Activated naive CD4-positive, alpha-beta T cell treated with Interleukin-2 at 50 U/mL for 16 hours (primary cell): Measurements from ENCODE around the gene MCTP1.

Source experiments
- DNase-seq: peaks from one replicate; pipeline ENCODE4 v3.0.0-alpha.2; 2020

MCTP1 gene

GRCh38 chr5:95284572-95285408 lies at the start of gene MCTP1:
Gene MCTP1, minus strand, starts transcription at chr5:95285094.
- DNase-seq, result no peak

- no peak for DNase-seq
Measured at GRCh38 chr5:95332158-95332557, 47.3 kb upstream of the MCTP1 start.

DNA sequence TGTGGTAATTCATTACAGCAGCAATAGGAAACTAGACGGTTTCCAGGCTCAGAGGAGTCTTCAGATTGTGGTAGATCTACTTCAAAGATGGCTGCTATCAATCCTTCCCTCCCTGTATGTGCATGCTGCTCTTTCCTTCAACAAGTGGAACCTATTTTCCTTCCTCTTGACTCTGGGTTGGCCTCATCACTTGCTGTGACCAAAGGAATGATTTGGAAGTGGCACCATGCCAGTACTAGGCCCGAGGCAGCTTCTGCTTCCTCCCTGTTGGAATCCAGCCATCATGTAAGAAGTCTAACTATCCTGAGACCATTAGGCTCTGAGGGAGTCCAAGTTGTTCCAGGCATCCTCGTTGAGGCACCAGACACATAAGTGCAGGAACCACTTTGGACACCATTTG lies 46.5 kb upstream of the MCTP1 start:
- DNase-seq, result no peak

DNA sequence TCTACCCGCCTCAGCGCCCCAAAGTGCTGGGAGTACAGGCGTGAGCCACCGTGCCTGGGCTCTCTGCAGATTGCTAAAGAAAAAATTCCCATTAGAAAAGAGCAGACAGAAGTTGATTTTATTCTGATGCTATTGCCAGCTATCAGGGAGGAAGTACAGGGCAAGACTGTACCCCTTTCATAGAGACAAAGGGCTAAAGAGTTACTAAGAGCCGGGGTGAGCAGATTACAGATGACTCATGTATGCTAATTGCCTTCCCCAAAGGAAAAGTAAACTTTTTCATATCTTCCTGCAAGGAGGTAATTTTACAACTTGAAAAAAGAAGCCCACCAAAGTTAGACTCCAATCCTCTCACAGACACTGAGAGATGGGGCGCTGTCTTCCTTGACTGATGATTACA lies 42.3 kb upstream of the MCTP1 start:
- no peak for DNase-seq

DNA sequence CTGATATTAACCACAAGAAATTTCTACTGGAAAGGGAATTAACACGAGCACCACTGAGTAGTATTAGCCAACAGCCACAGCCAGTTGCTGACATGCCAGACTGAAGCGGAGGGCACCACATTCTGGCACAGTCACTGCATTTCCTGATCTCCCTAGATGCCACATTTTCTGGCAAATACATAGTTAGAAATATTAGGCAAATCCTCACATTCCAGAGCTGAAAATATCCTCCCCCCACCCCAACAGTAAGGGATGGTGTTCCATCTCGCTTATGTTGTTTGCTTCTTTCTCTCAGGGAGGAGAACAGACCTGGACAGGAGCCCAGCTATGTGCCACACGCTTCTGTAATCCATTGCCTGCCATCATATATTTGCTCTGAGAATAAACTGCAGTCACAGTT lies 32.8 kb upstream of the MCTP1 start:
- no peak for DNase-seq

DNA sequence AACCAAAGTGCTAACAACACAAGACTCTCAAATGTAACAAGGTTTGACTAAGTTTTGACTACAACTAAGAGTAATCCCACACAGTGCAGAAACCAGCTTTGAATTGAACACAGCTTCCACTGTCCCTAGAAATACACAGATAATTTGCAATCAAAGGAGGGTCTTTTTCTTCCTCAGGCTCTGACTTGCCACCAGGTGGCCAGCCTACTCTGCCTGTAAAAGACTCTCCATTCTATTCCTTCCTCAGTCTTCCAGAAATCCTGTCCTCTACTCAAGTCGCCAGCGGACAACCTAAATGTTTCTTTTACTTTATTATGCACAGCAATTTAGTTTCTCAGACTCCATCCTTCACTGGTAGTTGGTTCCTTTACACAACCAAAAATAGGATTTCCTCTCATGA lies 32.2 kb upstream of the MCTP1 start:
- DNase-seq, result no peak

DNA sequence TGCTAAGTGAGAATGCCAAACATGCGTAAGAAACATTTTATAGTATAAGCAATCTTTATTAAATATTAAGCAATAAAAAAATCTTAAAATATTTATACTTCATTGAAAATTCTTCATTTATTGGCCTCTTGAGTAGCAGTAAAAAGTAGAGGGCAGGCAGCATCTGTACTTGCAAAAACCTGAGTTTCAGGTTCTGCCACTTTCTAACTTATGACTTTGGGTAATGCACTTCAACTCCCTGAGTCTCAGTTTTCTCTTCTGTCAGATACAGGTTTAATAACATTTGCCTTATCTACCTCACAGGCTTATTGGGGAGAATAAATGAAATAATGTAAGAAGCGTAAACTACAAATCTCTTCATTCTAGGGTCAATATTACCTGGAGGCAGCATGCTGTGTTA lies 19.8 kb upstream of the MCTP1 start:
- DNase-seq, result no peak

GRCh38 chr5:95298651-95299050 lies 13.8 kb upstream of the MCTP1 start:
- no peak for DNase-seq

DNA sequence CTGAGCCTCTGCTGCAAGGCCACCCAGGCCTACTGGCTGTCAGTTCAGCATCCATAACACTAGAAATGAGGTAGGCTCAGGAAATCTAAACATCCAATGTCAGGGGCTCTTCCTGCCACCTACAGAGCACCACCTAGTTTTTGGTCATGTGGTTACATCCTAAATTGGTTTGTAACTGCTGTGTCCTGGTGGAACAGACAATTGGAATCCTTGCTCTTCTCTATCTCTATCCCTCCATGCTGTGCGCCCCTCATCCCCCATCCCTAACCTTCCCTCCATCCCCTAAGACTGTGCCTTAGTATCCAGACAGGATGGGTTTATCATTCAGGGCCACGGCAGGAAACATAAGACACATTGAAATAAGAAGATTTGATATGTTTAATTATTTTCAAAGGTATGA lies 11.4 kb upstream of the MCTP1 start:
- no peak for DNase-seq

GRCh38 chr5:95285409-95285755 lies 488 bp upstream of the MCTP1 start:
- DNase-seq, result no peak

GRCh38 chr5:95283761-95284571 lies 928 bp downstream of the MCTP1 start:
- DNase-seq, result no peak

- no peak for DNase-seq
Measured at GRCh38 chr5:95283022-95283615, 1.8 kb downstream of the MCTP1 start.

- DNase-seq, result no peak
Measured at GRCh38 chr5:95281226-95281625, 3.7 kb downstream of the MCTP1 start.

GRCh38 chr5:95280401-95281095 lies 4.3 kb downstream of the MCTP1 start:
- DNase-seq, result no peak

- DNase-seq, result no peak
Measured at GRCh38 chr5:95274011-95274410, 10.9 kb downstream of the MCTP1 start.

GRCh38 chr5:95272316-95272929 lies 12.5 kb downstream of the MCTP1 start:
- no peak for DNase-seq

GRCh38 chr5:95262933-95263660 lies 21.8 kb downstream of the MCTP1 start:
- no peak for DNase-seq

- DNase-seq, result no peak
Measured at GRCh38 chr5:95261437-95262175, 23.3 kb downstream of the MCTP1 start.

- DNase-seq, result no peak
Measured at GRCh38 chr5:95256991-95257390, 27.9 kb downstream of the MCTP1 start.

GRCh38 chr5:95256446-95256845 lies 28.4 kb downstream of the MCTP1 start:
- no peak for DNase-seq

- no peak for DNase-seq
Measured at GRCh38 chr5:95252801-95253200, 32.1 kb downstream of the MCTP1 start.
